ENCODE measurements around the gene RUSC1. TPM values are rescaled to one million over a fixed set of nuclear protein-coding genes. Genes with fewer than 3 reads are reported as not detected.

RUSC1 gene
- polyA plus RNA-seq, 1 of the 3 experiments (the other 2 are of a cell fraction) = 49.9 TPM

DNA sequence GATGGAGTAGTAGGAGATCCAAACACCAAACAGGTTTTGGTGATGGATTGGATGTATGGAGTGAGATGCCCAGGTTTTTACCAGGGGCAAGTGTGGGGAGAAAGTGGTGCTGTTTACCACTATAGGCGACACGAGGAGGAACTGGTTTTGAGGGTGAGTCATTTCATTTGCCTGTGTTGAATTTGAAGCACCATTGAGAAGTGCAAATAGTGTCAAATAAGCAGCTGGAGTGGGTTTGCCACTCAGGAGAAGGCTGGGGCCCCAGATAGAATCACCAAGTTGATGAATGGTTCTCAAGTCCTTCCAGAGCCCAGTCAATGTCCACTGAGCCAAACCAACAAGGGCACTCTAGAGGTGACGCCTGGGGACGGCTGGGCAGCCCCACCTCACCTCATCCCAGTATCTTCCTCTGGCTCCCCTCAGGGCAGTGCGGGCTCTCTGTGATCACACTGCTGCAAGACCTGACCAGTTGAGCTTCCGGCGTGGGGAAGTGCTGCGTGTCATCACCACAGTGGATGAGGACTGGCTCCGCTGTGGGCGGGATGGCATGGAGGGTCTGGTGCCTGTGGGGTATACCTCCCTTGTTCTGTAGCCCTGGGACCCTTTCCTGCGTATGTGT, 9.4 kb downstream of the RUSC1 start:
- CTCF ChIA-PET = interaction anchor here (11.6 kb wide), 1 partner anchor 80 kb away, joined by 184 read pairs; the partner anchor contains the start of gene ENTREP3
- POLR2A ChIA-PET = no interaction called here

More for the DNA sequence above, 9.4 kb downstream of the RUSC1 start:
- no peak for TF ChIP-seq ELF1 (IDR thresholded peaks at IDR 0.05)
- no peak for TF ChIP-seq TCF12 (IDR thresholded peaks at IDR 0.05)
- TF ChIP-seq IRF3 (IDR thresholded peaks at IDR 0.05; ENCODE audit: low read depth, low read length) = no peak
- TF ChIP-seq JUND (IDR thresholded peaks at IDR 0.05) = no peak
- TF ChIP-seq NFIC (IDR thresholded peaks at IDR 0.05; ENCODE audit: borderline replicate concordance) = no peak
- no peak for TF ChIP-seq GABPA (IDR thresholded peaks at IDR 0.05; ENCODE audit: low read depth)
- TF ChIP-seq GATA2 (CRISPR knock-in tag; IDR thresholded peaks at IDR 0.05) = no peak
- TF ChIP-seq MEF2A (IDR thresholded peaks at IDR 0.05; ENCODE audit: borderline replicate concordance, low read depth) = no peak
- TF ChIP-seq FOXJ3 (CRISPR knock-in tag; IDR thresholded peaks at IDR 0.05) = no peak
- no peak for TF ChIP-seq CHD2 (IDR thresholded peaks at IDR 0.05; ENCODE audit: low read length, partially characterized antibody)
- no peak for TF ChIP-seq RAD21 (IDR thresholded peaks at IDR 0.05; ENCODE audit: low read length)
- TF ChIP-seq CTCF (IDR thresholded peaks at IDR 0.05) = no peak
- no peak for TF ChIP-seq TAF1 (IDR thresholded peaks at IDR 0.05; ENCODE audit: borderline replicate concordance, low read depth, low read length)
- TF ChIP-seq FOSL2 (IDR thresholded peaks at IDR 0.05; ENCODE audit: borderline replicate concordance, low read depth) = no peak
- TF ChIP-seq SIN3A (IDR thresholded peaks at IDR 0.05; ENCODE audit: borderline replicate concordance, low read depth, low read length) = no peak
- TF ChIP-seq RXRA (IDR thresholded peaks at IDR 0.05; ENCODE audit: borderline replicate concordance, low read depth) = no peak
- no peak for TF ChIP-seq YY1 (IDR thresholded peaks at IDR 0.05; ENCODE audit: low read depth)
- TF ChIP-seq EZH2phosphoT487 (IDR thresholded peaks at IDR 0.05; ENCODE audit: borderline replicate concordance, low read depth) = no peak
- H4K20me1 ChIP-seq (ENCODE audit: insufficient read depth) = 0 out of 2 replicates have a peak, but pooled peaks cover 5% of the 10 kb centered on the region
- peaks cover 37 to 50% of the 10 kb centered on the region in 2 experiments for H3K36me3 ChIP-seq (replicated peaks in 1 of 2; ENCODE audit: control insufficient read depth in 1 of 2, insufficient read depth in 2 of 2, low read length in 1 of 2)
- no peaks in the 10 kb centered on the region for H3K9me3 ChIP-seq
- H3K4me2 ChIP-seq = no peak overlapping the region
- H3F3A ChIP-seq (replicated peaks; ENCODE audit: insufficient read depth) = peaks cover 24% of the 10 kb centered on the region
- peaks cover 23% of the 10 kb centered on the region for H3K79me2 ChIP-seq (ENCODE audit: insufficient read depth)
- no peak overlapping the region for H3K9ac ChIP-seq
- no peak for DNase-seq
- H2AFZ ChIP-seq (ENCODE audit: low read depth) = no peak overlapping the region
- H3K4me1 ChIP-seq (ENCODE audit: control insufficient read depth in 1 of 2, insufficient read depth in 2 of 2, low read depth in 1 of 2, low read length in 1 of 2) = peaks cover 0 to 6% of the 10 kb centered on the region in 2 experiments; a peak in 1 of 4 replicates
- H3K9me2 ChIP-seq = no peaks in the 10 kb centered on the region
- 95% methylated on average over 3 of the region's 11 CpGs for WGBS (ENCODE audit: low lambda C conversion rate)
- H3K27ac ChIP-seq (ENCODE audit: low read depth in 2 of 2, low read length in 1 of 2) = no peak overlapping the region
- H3K27me3 ChIP-seq (ENCODE audit: insufficient read depth) = no peaks in the 10 kb centered on the region
- no peak overlapping the region for H3K4me3 ChIP-seq (ENCODE audit: low read depth in 2 of 2, low read length in 1 of 2)

All from SK-N-SH (cell line).